Measurements from ENCODE around the gene RREB1. TPM values are rescaled to one million over a fixed set of nuclear protein-coding genes. Genes with fewer than 3 reads are reported as not detected.

The RREB1 gene
- total RNA-seq, 2 experiments from 2014 or later = 18.7 to 19.7 TPM

DNA sequence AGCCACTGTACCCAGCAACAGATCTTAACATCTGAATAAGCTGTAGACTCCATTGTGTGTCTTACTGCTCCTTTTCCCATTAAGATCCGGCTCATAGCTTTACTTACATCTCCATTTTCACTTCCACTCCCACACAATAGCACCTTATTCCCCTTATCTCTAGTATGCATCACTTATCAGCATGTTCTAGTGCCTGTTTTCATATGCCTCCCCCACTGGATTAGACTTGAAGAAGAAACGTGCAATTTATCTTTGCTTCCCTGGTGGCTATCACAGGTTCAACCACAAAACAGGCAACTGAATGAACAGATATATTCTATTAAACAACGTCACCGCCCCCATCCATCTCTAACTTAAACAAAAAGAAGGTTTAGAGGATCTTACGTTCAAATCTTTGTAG, 193.2 kb downstream of the RREB1 start:
- H3K9me3 Mint-ChIP-seq = no peaks in the 10 kb centered on the region
- ATAC-seq (no peak), DNase-seq (no peak)
- intact Hi-C loops (cut with micrococcal nuclease) = no loop called here
- no peak overlapping the region for H3K4me3 Mint-ChIP-seq
- ChIA-PET POLR2A (interaction anchor here (1.5 kb wide), 1 partner anchor 15 kb away, joined by 4 read pairs; no protein-coding TSS in a partner anchor), CTCF (interaction anchor here (1.6 to 5.4 kb wide), 2 partner anchors 18 to 25 kb away, joined by 3 to 23 read pairs; no protein-coding TSS in a partner anchor)
- no peaks in the 10 kb centered on the region for H3K27me3 Mint-ChIP-seq
- H3K36me3 Mint-ChIP-seq (ENCODE audit: low read depth) = peaks cover 65% of the 10 kb centered on the region
- TF ChIP-seq, protein P1, sequence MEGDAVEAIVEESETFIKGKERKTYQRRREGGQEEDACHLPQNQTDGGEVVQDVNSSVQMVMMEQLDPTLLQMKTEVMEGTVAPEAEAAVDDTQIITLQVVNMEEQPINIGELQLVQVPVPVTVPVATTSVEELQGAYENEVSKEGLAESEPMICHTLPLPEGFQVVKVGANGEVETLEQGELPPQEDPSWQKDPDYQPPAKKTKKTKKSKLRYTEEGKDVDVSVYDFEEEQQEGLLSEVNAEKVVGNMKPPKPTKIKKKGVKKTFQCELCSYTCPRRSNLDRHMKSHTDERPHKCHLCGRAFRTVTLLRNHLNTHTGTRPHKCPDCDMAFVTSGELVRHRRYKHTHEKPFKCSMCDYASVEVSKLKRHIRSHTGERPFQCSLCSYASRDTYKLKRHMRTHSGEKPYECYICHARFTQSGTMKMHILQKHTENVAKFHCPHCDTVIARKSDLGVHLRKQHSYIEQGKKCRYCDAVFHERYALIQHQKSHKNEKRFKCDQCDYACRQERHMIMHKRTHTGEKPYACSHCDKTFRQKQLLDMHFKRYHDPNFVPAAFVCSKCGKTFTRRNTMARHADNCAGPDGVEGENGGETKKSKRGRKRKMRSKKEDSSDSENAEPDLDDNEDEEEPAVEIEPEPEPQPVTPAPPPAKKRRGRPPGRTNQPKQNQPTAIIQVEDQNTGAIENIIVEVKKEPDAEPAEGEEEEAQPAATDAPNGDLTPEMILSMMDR (IDR thresholded peaks at IDR 0.05) = no peak
- peaks cover 27% of the 10 kb centered on the region for H3K4me1 Mint-ChIP-seq (ENCODE audit: low read depth)
- H3K27ac Mint-ChIP-seq = no peak overlapping the region

Other genes with a start within 250 kb of the RREB1 start
- gene SSR1, start 205.2 kb downstream of the RREB1 start, total RNA-seq = 100 to 1,000 TPM; 117 to 124 TPM